Keratinocyte (primary cell): ENCODE results near the gene RDH12. TPM values are rescaled to one million over a fixed set of nuclear protein-coding genes. Genes with fewer than 3 reads are reported as not detected.

ENCODE experiments used
- DNase-seq: peaks from one replicate; pipeline ENCODE4 v3.0.0-alpha.2; 2011; ENCODE audit warnings: low read depth, missing footprints, low spot score
- FAIRE-seq: peaks from 2 replicates; lab custom pipeline; 2011; peaks lifted over from hg19 to GRCh38; lab: Jason Lieb, UNC
- H2AFZ ChIP-seq: 2 replicates; pipeline ENCODE4 v1.6.0; 2012; ENCODE audit warnings: low read length, control low read depth, inconsistent platforms; ENCODE audit not compliant: control insufficient read depth
- H3K27ac ChIP-seq: 2 replicates; pipeline ENCODE4 v1.5.1; 2011; ENCODE audit warnings: low read length; ENCODE audit not compliant: control insufficient read depth, insufficient read depth
- H3K27me3 ChIP-seq: 3 replicates; pipeline ENCODE4 v1.6.0; 2011; ENCODE audit warnings: low read length; ENCODE audit not compliant: control insufficient read depth, insufficient read depth; ENCODE audit errors: extremely low read depth
- H3K36me3 ChIP-seq, 2 experiments: 2 replicates in 1 of 2; 3 replicates in 1 of 2; pipeline ENCODE4 v1.5.1; 2011; ENCODE audit warnings: low read length in 2 of 2, mild to moderate bottlenecking in 1 of 2; ENCODE audit not compliant: control insufficient read depth in 2 of 2, insufficient read depth in 2 of 2; ENCODE audit errors: extremely low read depth in 1 of 2
- H3K4me1 ChIP-seq: 3 replicates; pipeline ENCODE4 v1.5.1; 2011; ENCODE audit warnings: low read length; ENCODE audit not compliant: control insufficient read depth, insufficient read depth; ENCODE audit errors: extremely low read depth
- H3K4me2 ChIP-seq: 3 replicates; pipeline ENCODE4 v1.6.0; 2011; ENCODE audit warnings: low read depth, low read length; ENCODE audit not compliant: control insufficient read depth, insufficient read depth; ENCODE audit errors: extremely low read depth
- H3K4me3 ChIP-seq, 3 experiments: fragments of 200-600 bp in 1 of 3; sonication (generic) in 1 of 3; 2 replicates in 2 of 3; 3 replicates in 1 of 3; pipeline ENCODE4 v1.5.1; 2011 to 2016; ENCODE audit warnings: low read length in 3 of 3, mild to moderate bottlenecking in 3 of 3, control low read depth in 2 of 3, inconsistent platforms in 1 of 3, low read depth in 1 of 3, mixed read lengths in 1 of 3, mixed run types in 1 of 3, moderate library complexity in 1 of 3; ENCODE audit not compliant: control insufficient read depth in 2 of 3, insufficient read depth in 2 of 3; ENCODE audit errors: extremely low read depth in 1 of 3
- H3K79me2 ChIP-seq: 2 replicates; pipeline ENCODE4 v1.6.0; 2012; ENCODE audit warnings: low read length; ENCODE audit not compliant: control insufficient read depth, insufficient read depth
- H3K9ac ChIP-seq: 3 replicates; pipeline ENCODE4 v1.6.0; 2011; ENCODE audit warnings: low read length; ENCODE audit not compliant: control insufficient read depth, insufficient read depth; ENCODE audit errors: extremely low read depth
- H3K9me1 ChIP-seq: 3 replicates; pipeline ENCODE4 v1.6.0; 2011; ENCODE audit warnings: low read length; ENCODE audit not compliant: control insufficient read depth, insufficient read depth; ENCODE audit errors: extremely low read depth
- H3K9me3 ChIP-seq: 2 replicates; pipeline ENCODE4 v1.5.1; 2012; ENCODE audit warnings: low read depth, low read length; ENCODE audit not compliant: control insufficient read depth
- H4K20me1 ChIP-seq: 3 replicates; pipeline ENCODE4 v1.6.0; 2011; ENCODE audit warnings: low read length; ENCODE audit not compliant: control insufficient read depth, insufficient read depth; ENCODE audit errors: extremely low read depth
- EZH2 ChIP-seq: IDR thresholded peaks from one replicate; pipeline ENCODE4 v1.6.1; 2012; ENCODE audit warnings: inconsistent platforms, mild to moderate bottlenecking, low read length, moderate library complexity
- dilution Hi-C: fragments of 300-500 bp; cut with MboI; formaldehyde crosslinking; loops from one replicate; pipeline ENCODE4 v1.7.0; 2020; ENCODE audit warnings: low sequenced_read_pairs; ENCODE audit not compliant: extremely low pct_ligation_motif_present
- polyA plus RNA-seq, 5 experiments: library from polyadenylated mRNA; depleted of rRNA in 3 of 5; stranded (reverse) in 3 of 5; stranded (forward) in 1 of 5; unstranded in 1 of 5; fragments of >200 nt; gene quantifications; 1 replicate in 1 of 5; 2 replicates in 3 of 5; 3 replicates in 1 of 5; pipeline versions ENCODE4 v1.2.1 to v1.2.3, GENCODE V29; 2011 to 2012; ENCODE audit warnings: missing spikeins in 2 of 5, low read depth in 1 of 5, low replicate concordance in 1 of 5
- TF ChIP-seq, protein P1 (sequence below), 3 experiments: IDR thresholded peaks in 1 of 3; conservative IDR thresholded peaks in 1 of 3; optimal IDR thresholded peaks in 1 of 3; 2 replicates in 2 of 3; 3 replicates in 1 of 3; pipeline versions ENCODE3 to v1.5.1; 2011; ENCODE audit warnings: low read length in 3 of 3, mild to moderate bottlenecking in 3 of 3, moderate library complexity in 2 of 3, control low read depth in 1 of 3, inconsistent platforms in 1 of 3; ENCODE audit not compliant: insufficient read depth in 2 of 3; ENCODE audit errors: extremely low read depth in 1 of 3

Gene RDH12
- polyA plus RNA-seq, 1 donor (not counting 4 experiments of a cell fraction or from before 2014, with no cell fraction given): 0.98 TPM

DNA sequence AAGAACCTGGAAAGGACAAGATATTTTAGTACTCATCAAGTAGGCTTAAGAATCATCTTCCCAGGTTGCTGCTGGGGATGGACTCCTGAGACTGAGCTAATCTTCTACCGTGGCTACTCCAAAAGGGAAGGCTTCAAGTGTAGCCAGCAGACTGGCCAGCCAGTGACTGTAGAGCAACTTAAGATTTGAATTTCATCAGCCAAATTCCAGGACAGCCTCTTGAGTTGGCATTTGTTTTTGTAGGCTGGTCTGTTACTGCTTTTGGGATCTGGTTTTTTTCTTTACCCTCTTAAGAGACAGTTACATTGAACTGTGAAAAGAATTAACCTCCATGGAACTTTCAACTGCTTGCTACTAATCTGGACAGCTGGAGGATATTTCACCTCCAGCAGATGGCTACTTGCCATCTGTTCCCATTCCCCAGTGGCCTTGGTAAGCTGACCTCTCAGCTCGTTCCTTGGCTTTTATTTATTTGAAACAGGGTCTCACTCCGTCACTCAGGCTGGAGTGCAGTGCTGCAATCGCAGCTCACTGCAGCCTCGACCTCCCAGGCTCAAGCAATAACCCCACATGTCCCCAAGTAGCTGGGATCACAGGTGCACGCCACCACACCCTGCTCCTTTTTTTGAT is 47.9 kb upstream of the RDH12 start:
- H3K27me3 ChIP-seq: no peaks in the 10 kb centered on the region
- FAIRE-seq: no peak
- dilution Hi-C loops: no loop called here
- no peaks in the 10 kb centered on the region for H3K79me2 ChIP-seq
- H3K36me3 ChIP-seq: peaks cover 15 to 37% of the 10 kb centered on the region in 2 experiments
- H2AFZ ChIP-seq: no peak overlapping the region
- no peak overlapping the region for H3K27ac ChIP-seq
- H3K9ac ChIP-seq: no peak overlapping the region
- H3K4me3 ChIP-seq: no peak overlapping the region
- H4K20me1 ChIP-seq: no peaks in the 10 kb centered on the region
- no peak overlapping the region for H3K4me2 ChIP-seq
- TF ChIP-seq EZH2: no peak
- TF ChIP-seq, protein P1, sequence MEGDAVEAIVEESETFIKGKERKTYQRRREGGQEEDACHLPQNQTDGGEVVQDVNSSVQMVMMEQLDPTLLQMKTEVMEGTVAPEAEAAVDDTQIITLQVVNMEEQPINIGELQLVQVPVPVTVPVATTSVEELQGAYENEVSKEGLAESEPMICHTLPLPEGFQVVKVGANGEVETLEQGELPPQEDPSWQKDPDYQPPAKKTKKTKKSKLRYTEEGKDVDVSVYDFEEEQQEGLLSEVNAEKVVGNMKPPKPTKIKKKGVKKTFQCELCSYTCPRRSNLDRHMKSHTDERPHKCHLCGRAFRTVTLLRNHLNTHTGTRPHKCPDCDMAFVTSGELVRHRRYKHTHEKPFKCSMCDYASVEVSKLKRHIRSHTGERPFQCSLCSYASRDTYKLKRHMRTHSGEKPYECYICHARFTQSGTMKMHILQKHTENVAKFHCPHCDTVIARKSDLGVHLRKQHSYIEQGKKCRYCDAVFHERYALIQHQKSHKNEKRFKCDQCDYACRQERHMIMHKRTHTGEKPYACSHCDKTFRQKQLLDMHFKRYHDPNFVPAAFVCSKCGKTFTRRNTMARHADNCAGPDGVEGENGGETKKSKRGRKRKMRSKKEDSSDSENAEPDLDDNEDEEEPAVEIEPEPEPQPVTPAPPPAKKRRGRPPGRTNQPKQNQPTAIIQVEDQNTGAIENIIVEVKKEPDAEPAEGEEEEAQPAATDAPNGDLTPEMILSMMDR (optimal IDR thresholded peaks at IDR 0.05 in 1 of 3, IDR thresholded peaks at IDR 0.05 in 1 of 3, conservative IDR thresholded peaks at IDR 0.05 in 1 of 3; ENCODE audit: extremely low read depth in 1 of 3, insufficient read depth in 2 of 3, low read length in 3 of 3): no peak
- no peak for DNase-seq
- H3K9me1 ChIP-seq: no peaks in the 10 kb centered on the region
- H3K9me3 ChIP-seq: no peaks in the 10 kb centered on the region
- H3K4me1 ChIP-seq: peaks cover 15% of the 10 kb centered on the region

DNA sequence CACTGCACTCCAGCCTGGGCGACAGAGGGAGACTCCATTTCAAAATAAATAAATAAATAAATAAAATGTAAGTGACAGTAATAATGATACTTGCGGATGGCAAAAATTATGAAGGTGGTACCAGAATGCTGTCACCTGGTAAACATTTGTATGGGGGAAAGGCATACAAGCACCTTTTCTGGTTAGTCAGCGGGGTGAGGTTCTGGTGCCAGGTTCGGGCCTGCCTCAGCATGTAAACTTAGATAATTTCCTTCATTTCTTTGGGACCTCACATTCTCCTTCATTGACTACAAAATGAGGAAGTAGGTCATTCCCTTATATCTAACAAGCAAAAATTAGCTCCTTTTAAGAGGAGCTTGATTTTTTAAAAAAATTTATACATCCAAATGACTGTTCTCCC is 38.1 kb upstream of the RDH12 start:
- Histone ChIP-seq H3K9me1 (no peaks in the 10 kb centered on the region), H3K27me3 (no peaks in the 10 kb centered on the region), H3K79me2 (peaks cover 47% of the 10 kb centered on the region), H2AFZ (peak overlapping the region; percentile 21), H3K4me3 (peak overlapping the region in 1 of 3 experiments; percentile 37), H3K4me1 (peaks cover 19% of the 10 kb centered on the region), H3K4me2 (peak overlapping the region; percentile 65), H3K9me3 (no peaks in the 10 kb centered on the region), H3K9ac (no peak overlapping the region), H3K27ac (peak overlapping the region; percentile 51), H4K20me1 (peaks cover 7% of the 10 kb centered on the region), H3K36me3 (peaks cover 3 to 5% of the 10 kb centered on the region in 2 experiments)
- dilution Hi-C loops: no loop called here
- no peak for FAIRE-seq
- TF ChIP-seq EZH2: no peak
- peak; percentile 38 for DNase-seq
